ENCODE measurements around the gene C19orf38. TPM values are rescaled to one million over a fixed set of nuclear protein-coding genes. Genes with fewer than 3 reads are reported as not detected.

The C19orf38 gene
- polyA plus RNA-seq, 1 donor from 2014 or later, result not detected

DNA sequence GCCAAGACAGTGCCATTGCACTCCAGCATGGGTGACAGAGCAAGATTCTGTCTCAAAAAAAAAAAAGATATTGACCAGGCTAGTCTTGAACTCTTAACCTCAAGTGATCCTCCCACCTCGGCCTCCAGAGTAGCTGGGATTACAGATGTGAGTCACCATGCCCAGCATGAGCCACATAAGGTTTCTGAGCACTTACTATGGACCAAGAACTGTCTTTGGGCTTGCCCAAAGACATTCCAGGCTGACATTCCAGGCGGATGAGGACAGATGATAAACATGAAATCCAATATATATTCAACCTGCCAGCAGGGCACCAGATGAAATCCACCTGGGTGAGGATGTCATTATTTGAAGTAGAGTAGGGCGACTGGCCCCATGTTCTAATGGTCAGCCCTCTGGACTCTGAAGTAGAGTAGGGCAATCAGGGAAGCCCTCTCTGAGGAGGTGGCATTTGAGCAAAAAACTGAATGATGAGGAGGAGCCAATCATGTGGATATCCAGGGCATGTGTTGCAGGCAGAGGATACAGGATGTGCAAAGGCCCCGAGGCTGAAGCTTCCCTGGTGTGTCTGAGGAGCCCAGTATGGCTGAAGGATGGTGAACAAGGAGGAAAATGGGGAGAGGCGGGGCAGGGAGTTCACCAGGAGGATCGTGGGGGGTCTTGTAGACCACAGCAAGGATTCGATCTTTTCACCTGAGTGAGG, 4.0 kb downstream of the C19orf38 start:
- Histone ChIP-seq H4K20me1 (ENCODE audit: insufficient read depth) (no peaks in the 10 kb centered on the region), H3F3A (ENCODE audit: insufficient read depth, low read length, poor library complexity, severe bottlenecking) (no peaks in the 10 kb centered on the region), H3K27ac (ENCODE audit: low read length) (no peak overlapping the region), H2AFZ (ENCODE audit: low read depth, low read length) (no peak overlapping the region), H3K9me2 (ENCODE audit: insufficient read depth, low read length) (no peaks in the 10 kb centered on the region), H3K36me3 (ENCODE audit: insufficient read depth, low read length) (no peaks in the 10 kb centered on the region), H3K4me2 (ENCODE audit: low read length) (no peak overlapping the region), H3K79me2 (replicated peaks; ENCODE audit: insufficient read depth, low read length) (no peaks in the 10 kb centered on the region), H3K9me3 (ENCODE audit: low read length) (no peaks in the 10 kb centered on the region), H3K9ac (ENCODE audit: low read length) (no peak overlapping the region), H3K27me3 (ENCODE audit: insufficient read depth, low read depth, low read length) (no peaks in the 10 kb centered on the region), H3K4me3 (ENCODE audit: low read length) (no peak overlapping the region)
- TF ChIP-seq RAD21 (conservative IDR thresholded peaks at IDR 0.05), result no peak
- no peak for TF ChIP-seq EP300 (conservative IDR thresholded peaks at IDR 0.05; ENCODE audit: poor library complexity, severe bottlenecking)
- no peak for TF ChIP-seq POLR2AphosphoS5 (IDR thresholded peaks at IDR 0.05)
- no peak for TF ChIP-seq TAF1 (IDR thresholded peaks at IDR 0.05; ENCODE audit: low read depth)
- TF ChIP-seq, protein P1, sequence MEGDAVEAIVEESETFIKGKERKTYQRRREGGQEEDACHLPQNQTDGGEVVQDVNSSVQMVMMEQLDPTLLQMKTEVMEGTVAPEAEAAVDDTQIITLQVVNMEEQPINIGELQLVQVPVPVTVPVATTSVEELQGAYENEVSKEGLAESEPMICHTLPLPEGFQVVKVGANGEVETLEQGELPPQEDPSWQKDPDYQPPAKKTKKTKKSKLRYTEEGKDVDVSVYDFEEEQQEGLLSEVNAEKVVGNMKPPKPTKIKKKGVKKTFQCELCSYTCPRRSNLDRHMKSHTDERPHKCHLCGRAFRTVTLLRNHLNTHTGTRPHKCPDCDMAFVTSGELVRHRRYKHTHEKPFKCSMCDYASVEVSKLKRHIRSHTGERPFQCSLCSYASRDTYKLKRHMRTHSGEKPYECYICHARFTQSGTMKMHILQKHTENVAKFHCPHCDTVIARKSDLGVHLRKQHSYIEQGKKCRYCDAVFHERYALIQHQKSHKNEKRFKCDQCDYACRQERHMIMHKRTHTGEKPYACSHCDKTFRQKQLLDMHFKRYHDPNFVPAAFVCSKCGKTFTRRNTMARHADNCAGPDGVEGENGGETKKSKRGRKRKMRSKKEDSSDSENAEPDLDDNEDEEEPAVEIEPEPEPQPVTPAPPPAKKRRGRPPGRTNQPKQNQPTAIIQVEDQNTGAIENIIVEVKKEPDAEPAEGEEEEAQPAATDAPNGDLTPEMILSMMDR (IDR thresholded peaks at IDR 0.05; ENCODE audit: poor library complexity, severe bottlenecking), result no peak
- no peak for TF ChIP-seq SMC3 (conservative IDR thresholded peaks at IDR 0.05; ENCODE audit: poor library complexity)
- TF ChIP-seq MXI1 (conservative IDR thresholded peaks at IDR 0.05; ENCODE audit: poor library complexity, severe bottlenecking), result no peak
- no peak for TF ChIP-seq EZH2 (IDR thresholded peaks at IDR 0.05; ENCODE audit: borderline replicate concordance, insufficient read depth, low read length, poor library complexity, severe bottlenecking)
- TF ChIP-seq REST (IDR thresholded peaks at IDR 0.05; ENCODE audit: borderline replicate concordance), result no peak

GRCh38 chr19:10852941-10853340, 4.7 kb downstream of the C19orf38 start:
- Histone ChIP-seq H3K9me2 (ENCODE audit: insufficient read depth, low read length) (no peaks in the 10 kb centered on the region), H3K27me3 (ENCODE audit: insufficient read depth, low read depth, low read length) (no peaks in the 10 kb centered on the region), H3K4me2 (ENCODE audit: low read length) (no peak overlapping the region), H3F3A (ENCODE audit: insufficient read depth, low read length, poor library complexity, severe bottlenecking) (no peaks in the 10 kb centered on the region), H3K4me3 (ENCODE audit: low read length) (no peak overlapping the region), H4K20me1 (ENCODE audit: insufficient read depth) (no peaks in the 10 kb centered on the region), H3K27ac (ENCODE audit: low read length) (no peak overlapping the region), H3K9me3 (ENCODE audit: low read length) (no peaks in the 10 kb centered on the region), H3K36me3 (ENCODE audit: insufficient read depth, low read length) (no peaks in the 10 kb centered on the region), H3K9ac (ENCODE audit: low read length) (no peak overlapping the region), H3K79me2 (replicated peaks; ENCODE audit: insufficient read depth, low read length) (no peaks in the 10 kb centered on the region), H2AFZ (ENCODE audit: low read depth, low read length) (no peak overlapping the region)
- TF ChIP-seq, protein P1 (IDR thresholded peaks at IDR 0.05; ENCODE audit: poor library complexity, severe bottlenecking), result no peak
- TF ChIP-seq POLR2AphosphoS5 (IDR thresholded peaks at IDR 0.05), result no peak

Measured in neural cell (in vitro differentiated cells).